Non-pigmented ciliary epithelial cell (primary cell): Measurements from ENCODE around the gene FMNL3.
"Not testable (repeated sequence)": the region's sequence is repeated elsewhere in the genome, so short reads cannot be mapped to it uniquely, and the experiment has no call there.

Experiments used
- DNase-seq: peaks from one replicate; pipeline ENCODE4 v3.0.0-alpha.2; 2010; ENCODE audit warnings: low read depth

Gene FMNL3

GRCh38 chr12:49707128-49707811, at the start of gene FMNL3:
Gene FMNL3, minus strand, starts transcription at chr12:49707405. Its CDS starts 225 bp downstream, at chr12:49707180.
- DNase-seq: no peak

GRCh38 chr12:49750996-49751393, 43.8 kb upstream of the FMNL3 start:
- no peak for DNase-seq

- no peak for DNase-seq
Measured at GRCh38 chr12:49750027-49750995, 43.1 kb upstream of the FMNL3 start.

GRCh38 chr12:49748800-49749199, 41.6 kb upstream of the FMNL3 start:
- DNase-seq: no peak

GRCh38 chr12:49748306-49748705, 41.1 kb upstream of the FMNL3 start:
- no peak for DNase-seq

- no peak for DNase-seq
Measured at GRCh38 chr12:49744363-49744885, 37.2 kb upstream of the FMNL3 start.

- no peak for DNase-seq
Measured at GRCh38 chr12:49741882-49742620, 34.8 kb upstream of the FMNL3 start.

- DNase-seq: peak; percentile 100
Measured at GRCh38 chr12:49740930-49741881, 34.0 kb upstream of the FMNL3 start, which contains the start of gene TMBIM6. Gene TMBIM6, plus strand, starts transcription at chr12:49741557. Its CDS starts 10,937 bp downstream, at chr12:49752494.

- not testable (repeated sequence) for DNase-seq
Measured at GRCh38 chr12:49740277-49740676, 33.1 kb upstream of the FMNL3 start.

- DNase-seq: not testable (repeated sequence)
Measured at GRCh38 chr12:49738721-49739120, 31.5 kb upstream of the FMNL3 start.

GRCh38 chr12:49734900-49735299, 27.7 kb upstream of the FMNL3 start:
- not testable (repeated sequence) for DNase-seq

GRCh38 chr12:49733219-49734017, 26.2 kb upstream of the FMNL3 start:
- DNase-seq: no peak

- DNase-seq: no peak
Measured at GRCh38 chr12:49730568-49731101, 23.4 kb upstream of the FMNL3 start.

GRCh38 chr12:49730050-49730449, 22.8 kb upstream of the FMNL3 start:
- DNase-seq: no peak

- DNase-seq: no peak
Measured at GRCh38 chr12:49728446-49728845, 21.2 kb upstream of the FMNL3 start.

GRCh38 chr12:49721355-49721754, 14.2 kb upstream of the FMNL3 start:
- DNase-seq: not testable (repeated sequence)

GRCh38 chr12:49720214-49720613, 13.0 kb upstream of the FMNL3 start:
- no peak for DNase-seq

GRCh38 chr12:49717800-49718199, 10.6 kb upstream of the FMNL3 start:
- DNase-seq: not testable (repeated sequence)

- no peak for DNase-seq
Measured at GRCh38 chr12:49716553-49716952, 9.3 kb upstream of the FMNL3 start.

GRCh38 chr12:49713952-49714351, 6.7 kb upstream of the FMNL3 start:
- DNase-seq: not testable (repeated sequence)
